ENCODE data around the gene KRT2. TPM values are rescaled to one million over a fixed set of nuclear protein-coding genes. Genes with fewer than 3 reads are reported as not detected.

Gene KRT2
- total and polyA plus RNA-seq, 2 donors (not counting 3 experiments of a cell fraction or from before 2014, with no cell fraction given), result not detected

DNA sequence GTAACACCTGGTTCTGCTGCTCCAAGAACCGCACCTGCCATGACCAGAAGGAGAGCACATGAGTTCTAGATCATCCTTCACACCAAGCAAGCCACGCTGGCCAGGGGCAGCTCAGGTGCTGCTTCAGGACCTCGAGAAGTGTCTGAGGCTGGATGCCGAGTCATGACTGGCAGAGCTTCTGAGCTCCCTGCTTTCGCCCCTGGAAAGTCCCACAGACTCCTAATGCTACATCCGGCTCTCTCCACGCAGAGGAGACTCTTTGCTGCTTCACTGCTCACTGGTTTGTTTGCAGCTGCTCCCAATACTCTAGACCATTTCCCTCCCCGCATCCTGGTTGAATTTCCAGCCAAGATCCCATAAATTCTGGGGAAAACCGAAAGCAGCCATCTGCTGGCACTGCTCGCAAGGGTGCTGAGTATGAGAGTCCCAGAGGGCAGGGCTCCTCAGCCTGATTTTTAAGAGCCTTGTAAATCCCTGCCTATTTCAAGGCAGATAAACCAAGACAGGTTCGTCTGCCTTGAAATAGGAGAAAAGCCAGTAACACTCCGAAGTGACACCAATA is 1.4 kb downstream of the KRT2 start:
- Histone ChIP-seq H3K4me2 (ENCODE audit: insufficient read depth, low read length) (no peak overlapping the region), H3K36me3 (ENCODE audit: control insufficient read depth in 2 of 2, extremely low read depth in 1 of 2, insufficient read depth in 2 of 2, low read length in 2 of 2) (no peaks in the 10 kb centered on the region), H2AFZ (ENCODE audit: low read depth, low read length) (no peak overlapping the region), H4K20me1 (replicated peaks; ENCODE audit: control insufficient read depth, extremely low read depth, insufficient read depth, low read length) (no peaks in the 10 kb centered on the region), H3K4me3 (replicated peaks in 1 of 3; ENCODE audit: insufficient read depth in 1 of 3, low read depth in 1 of 3, low read length in 3 of 3) (no peak overlapping the region), H3K4me1 (ENCODE audit: control insufficient read depth, extremely low read depth, insufficient read depth, low read length) (no peaks in the 10 kb centered on the region), H3K9ac (replicated peaks; ENCODE audit: extremely low read depth, insufficient read depth, low read length) (no peak overlapping the region), H3K27ac (ENCODE audit: insufficient read depth, low read depth, low read length) (no peak overlapping the region), H3K79me2 (ENCODE audit: control insufficient read depth, insufficient read depth, low read length) (no peaks in the 10 kb centered on the region), H3K9me1 (replicated peaks; ENCODE audit: control insufficient read depth, extremely low read depth, insufficient read depth, low read length) (no peaks in the 10 kb centered on the region), H3K27me3 (ENCODE audit: control insufficient read depth in 2 of 2, insufficient read depth in 2 of 2, low read length in 2 of 2) (peaks cover 7 to 8% of the 10 kb centered on the region in 2 experiments), H3K9me3 (replicated peaks; ENCODE audit: control insufficient read depth, insufficient read depth, low read length) (no peaks in the 10 kb centered on the region)
- intact Hi-C loops (cut with micrococcal nuclease), result no loop called here
- no TSS peak for BruUV-seq (replicated peaks)
- POLR2A ChIA-PET, result no interaction called here
- CTCF ChIA-PET, result no interaction called here
- dilution Hi-C loops (cut with MboI; ENCODE audit: extremely low pct_ligation_motif_present, low sequenced_read_pairs), result no loop called here
- DNase-seq (ENCODE audit: low read depth, low spot score) (no peak), FAIRE-seq (no peak)
- TF ChIP-seq MAX (IDR thresholded peaks at IDR 0.05; ENCODE audit: insufficient read depth, insufficient read length), result no peak
- TF ChIP-seq FOS (IDR thresholded peaks at IDR 0.05; ENCODE audit: borderline replicate concordance, insufficient read depth, low read length), result no peak
- no peak for TF ChIP-seq POLR2A (IDR thresholded peaks at IDR 0.05; ENCODE audit: low read depth, low read length)
- TF ChIP-seq MYC (IDR thresholded peaks at IDR 0.05; ENCODE audit: low read depth, low read length), result no peak
- no peak for TF ChIP-seq EZH2 (IDR thresholded peaks at IDR 0.05; ENCODE audit: borderline replicate concordance, low read depth, low read length, severe bottlenecking)
- TF ChIP-seq POLR2AphosphoS5 (IDR thresholded peaks at IDR 0.05; ENCODE audit: insufficient read depth, low read depth, low read length), result no peak
- no peak for TF ChIP-seq GATA2 (IDR thresholded peaks at IDR 0.05; ENCODE audit: insufficient read depth, insufficient read length, low read depth, low read length)
- TF ChIP-seq JUN (IDR thresholded peaks at IDR 0.05; ENCODE audit: borderline replicate concordance, insufficient read depth, insufficient read length, low read depth), result no peak
- TF ChIP-seq, protein P1, sequence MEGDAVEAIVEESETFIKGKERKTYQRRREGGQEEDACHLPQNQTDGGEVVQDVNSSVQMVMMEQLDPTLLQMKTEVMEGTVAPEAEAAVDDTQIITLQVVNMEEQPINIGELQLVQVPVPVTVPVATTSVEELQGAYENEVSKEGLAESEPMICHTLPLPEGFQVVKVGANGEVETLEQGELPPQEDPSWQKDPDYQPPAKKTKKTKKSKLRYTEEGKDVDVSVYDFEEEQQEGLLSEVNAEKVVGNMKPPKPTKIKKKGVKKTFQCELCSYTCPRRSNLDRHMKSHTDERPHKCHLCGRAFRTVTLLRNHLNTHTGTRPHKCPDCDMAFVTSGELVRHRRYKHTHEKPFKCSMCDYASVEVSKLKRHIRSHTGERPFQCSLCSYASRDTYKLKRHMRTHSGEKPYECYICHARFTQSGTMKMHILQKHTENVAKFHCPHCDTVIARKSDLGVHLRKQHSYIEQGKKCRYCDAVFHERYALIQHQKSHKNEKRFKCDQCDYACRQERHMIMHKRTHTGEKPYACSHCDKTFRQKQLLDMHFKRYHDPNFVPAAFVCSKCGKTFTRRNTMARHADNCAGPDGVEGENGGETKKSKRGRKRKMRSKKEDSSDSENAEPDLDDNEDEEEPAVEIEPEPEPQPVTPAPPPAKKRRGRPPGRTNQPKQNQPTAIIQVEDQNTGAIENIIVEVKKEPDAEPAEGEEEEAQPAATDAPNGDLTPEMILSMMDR (IDR thresholded peaks at IDR 0.05; ENCODE audit: extremely low read depth in 1 of 2, insufficient read depth in 1 of 2, low read depth in 1 of 2, low read length in 2 of 2), result no peak

Measured in endothelial cell of umbilical vein (primary cell).